ENCODE data around the gene HIP1. TPM values are rescaled to one million over a fixed set of nuclear protein-coding genes. Genes with fewer than 3 reads are reported as not detected.
A peak's percentile ranks its signal among the peaks of the same experiment; 100 is the strongest.

HIP1 gene
- total RNA-seq, 1 donor from 2014 or later: 65.5 TPM

- no peaks in the 10 kb centered on the region for H3K36me3 Mint-ChIP-seq (ENCODE audit: unreplicated experiment)
- H3K27me3 Mint-ChIP-seq (ENCODE audit: unreplicated experiment): peaks cover 4% of the 10 kb centered on the region
- TF ChIP-seq CTCF (IDR thresholded peaks at IDR 0.05; ENCODE audit: partially characterized antibody, unreplicated experiment): no peak
- peaks cover 4% of the 10 kb centered on the region for H3K4me1 Mint-ChIP-seq (ENCODE audit: low read depth, unreplicated experiment)
- H3K27ac Mint-ChIP-seq (ENCODE audit: unreplicated experiment): no peak overlapping the region
- H3K9me3 Mint-ChIP-seq (ENCODE audit: unreplicated experiment): peaks cover 3% of the 10 kb centered on the region
- DNase-seq: no peak
- H3K4me3 Mint-ChIP-seq (ENCODE audit: unreplicated experiment): no peak overlapping the region
Observed at GRCh38 chr7:75757860-75758259, 19.1 kb upstream of the HIP1 start.

GRCh38 chr7:75756991-75757676 is 18.4 kb upstream of the HIP1 start:
- peaks cover 4% of the 10 kb centered on the region for H3K4me1 Mint-ChIP-seq (ENCODE audit: low read depth, unreplicated experiment)
- H3K36me3 Mint-ChIP-seq (ENCODE audit: unreplicated experiment): no peaks in the 10 kb centered on the region
- H3K27me3 Mint-ChIP-seq (ENCODE audit: unreplicated experiment): peaks cover 4% of the 10 kb centered on the region
- H3K4me3 Mint-ChIP-seq (ENCODE audit: unreplicated experiment): peak overlapping the region; percentile 59
- DNase-seq: peak; percentile 22
- H3K27ac Mint-ChIP-seq (ENCODE audit: unreplicated experiment): no peak overlapping the region
- peaks cover 3% of the 10 kb centered on the region for H3K9me3 Mint-ChIP-seq (ENCODE audit: unreplicated experiment)
- peak; percentile 56 for TF ChIP-seq CTCF (IDR thresholded peaks at IDR 0.05; ENCODE audit: partially characterized antibody, unreplicated experiment)

- H3K4me3 Mint-ChIP-seq (ENCODE audit: unreplicated experiment): no peak overlapping the region
- no peak for TF ChIP-seq CTCF (IDR thresholded peaks at IDR 0.05; ENCODE audit: partially characterized antibody, unreplicated experiment)
- H3K9me3 Mint-ChIP-seq (ENCODE audit: unreplicated experiment): peaks cover 3% of the 10 kb centered on the region
- H3K27ac Mint-ChIP-seq (ENCODE audit: unreplicated experiment): no peak overlapping the region
- peak; percentile 28 for DNase-seq
- peaks cover 4% of the 10 kb centered on the region for H3K27me3 Mint-ChIP-seq (ENCODE audit: unreplicated experiment)
- H3K4me1 Mint-ChIP-seq (ENCODE audit: low read depth, unreplicated experiment): peaks cover 4% of the 10 kb centered on the region
- H3K36me3 Mint-ChIP-seq (ENCODE audit: unreplicated experiment): no peaks in the 10 kb centered on the region
Observed at GRCh38 chr7:75756206-75756990, 17.7 kb upstream of the HIP1 start.

- Mint-ChIP-seq H3K36me3 (ENCODE audit: unreplicated experiment) (no peaks in the 10 kb centered on the region), H3K27ac (ENCODE audit: unreplicated experiment) (no peak overlapping the region), H3K4me1 (ENCODE audit: low read depth, unreplicated experiment) (peaks cover 4% of the 10 kb centered on the region), H3K27me3 (ENCODE audit: unreplicated experiment) (peaks cover 8% of the 10 kb centered on the region), H3K9me3 (ENCODE audit: unreplicated experiment) (no peaks in the 10 kb centered on the region), H3K4me3 (ENCODE audit: unreplicated experiment) (no peak overlapping the region)
- DNase-seq: no peak
- no peak for TF ChIP-seq CTCF (IDR thresholded peaks at IDR 0.05; ENCODE audit: partially characterized antibody, unreplicated experiment)
Observed at GRCh38 chr7:75743455-75743859, 4.7 kb upstream of the HIP1 start.

Data from glutamatergic neuron (in vitro differentiated cells).